Stimulated activated CD8-positive, alpha-beta memory T cell treated with anti-CD3 and anti-CD28 coated beads, Interleukin-12 subunit alpha, Interleukin-12 subunit beta, amount 100 ng/mL, for 4 hours (primary cell): ENCODE data around the gene ARHGEF12.

Source experiments
- DNase-seq: peaks from one replicate; pipeline ENCODE4 v3.0.0-alpha.2; 2020; ENCODE audit warnings: low read depth

ARHGEF12 gene

GRCh38 chr11:120517390-120517761, 181.2 kb downstream of the ARHGEF12 start:
- DNase-seq: no peak

GRCh38 chr11:120517801-120518291, 181.6 kb downstream of the ARHGEF12 start:
- no peak for DNase-seq

- DNase-seq: no peak
Observed at GRCh38 chr11:120518356-120518755, 182.1 kb downstream of the ARHGEF12 start.

- DNase-seq: no peak
Observed at GRCh38 chr11:120519474-120519873, 183.3 kb downstream of the ARHGEF12 start.

GRCh38 chr11:120520091-120520822, 184.0 kb downstream of the ARHGEF12 start:
- no peak for DNase-seq

GRCh38 chr11:120521176-120521575, 185.0 kb downstream of the ARHGEF12 start:
- no peak for DNase-seq

- no peak for DNase-seq
Observed at GRCh38 chr11:120522021-120522420, 185.8 kb downstream of the ARHGEF12 start.

- no peak for DNase-seq
Observed at GRCh38 chr11:120522736-120523135, 186.5 kb downstream of the ARHGEF12 start.

GRCh38 chr11:120523196-120523595, 187.0 kb downstream of the ARHGEF12 start:
- no peak for DNase-seq

- DNase-seq: no peak
Observed at GRCh38 chr11:120524536-120525085, 188.4 kb downstream of the ARHGEF12 start.

- no peak for DNase-seq
Observed at GRCh38 chr11:120525261-120526171, 189.3 kb downstream of the ARHGEF12 start.

GRCh38 chr11:120526241-120526640, 190.0 kb downstream of the ARHGEF12 start:
- no peak for DNase-seq

- no peak for DNase-seq
Observed at GRCh38 chr11:120527111-120527761, 191.0 kb downstream of the ARHGEF12 start.

GRCh38 chr11:120528749-120529148, 192.5 kb downstream of the ARHGEF12 start:
- no peak for DNase-seq

GRCh38 chr11:120529214-120529613, 193.0 kb downstream of the ARHGEF12 start:
- no peak for DNase-seq

GRCh38 chr11:120529911-120530310, 193.7 kb downstream of the ARHGEF12 start:
- DNase-seq: no peak

GRCh38 chr11:120532082-120532831, 196.0 kb downstream of the ARHGEF12 start:
- no peak for DNase-seq

- no peak for DNase-seq
Observed at GRCh38 chr11:120532832-120533196, 196.6 kb downstream of the ARHGEF12 start.

- no peak for DNase-seq
Observed at GRCh38 chr11:120536091-120536796, 200.0 kb downstream of the ARHGEF12 start.

GRCh38 chr11:120536797-120537169, 200.6 kb downstream of the ARHGEF12 start:
- no peak for DNase-seq

- DNase-seq: no peak
Observed at GRCh38 chr11:120537996-120538395, 201.8 kb downstream of the ARHGEF12 start.
